ENCODE measurements around the gene CACNA1B.

The CACNA1B gene

GRCh38 chr9:137985637-137986071 is 108.1 kb downstream of the CACNA1B start:
- DNase-seq (ENCODE audit: low read depth in 2 of 2): no peak

GRCh38 chr9:137986268-137987099 is 108.9 kb downstream of the CACNA1B start:
- no peak for DNase-seq (ENCODE audit: low read depth in 2 of 2)

- no peak for DNase-seq (ENCODE audit: low read depth in 2 of 2)
Observed at GRCh38 chr9:137987244-137988030, 109.9 kb downstream of the CACNA1B start.

GRCh38 chr9:137988051-137988450 is 110.5 kb downstream of the CACNA1B start:
- DNase-seq (ENCODE audit: low read depth in 2 of 2): no peak

- DNase-seq (ENCODE audit: low read depth in 2 of 2): no peak
Observed at GRCh38 chr9:137988701-137989100, 111.1 kb downstream of the CACNA1B start.

- DNase-seq (ENCODE audit: low read depth in 2 of 2): no peak
Observed at GRCh38 chr9:137989156-137989555, 111.6 kb downstream of the CACNA1B start.

GRCh38 chr9:137989999-137990715 is 112.6 kb downstream of the CACNA1B start:
- DNase-seq (ENCODE audit: low read depth in 2 of 2): no peak

GRCh38 chr9:138003485-138004190 is 126.1 kb downstream of the CACNA1B start:
- DNase-seq (ENCODE audit: low read depth in 2 of 2): no peak

GRCh38 chr9:138006576-138007233 is 129.1 kb downstream of the CACNA1B start:
- no peak for DNase-seq (ENCODE audit: low read depth in 2 of 2)

GRCh38 chr9:138007566-138007917 is 130.0 kb downstream of the CACNA1B start:
- DNase-seq (ENCODE audit: low read depth in 2 of 2): no peak

- no peak for DNase-seq (ENCODE audit: low read depth in 2 of 2)
Observed at GRCh38 chr9:138007918-138008841, 130.6 kb downstream of the CACNA1B start.

GRCh38 chr9:138009016-138009802 is 131.6 kb downstream of the CACNA1B start:
- no peak for DNase-seq (ENCODE audit: low read depth in 2 of 2)

- DNase-seq (ENCODE audit: low read depth in 2 of 2): no peak
Observed at GRCh38 chr9:138009803-138010690, 132.5 kb downstream of the CACNA1B start.

GRCh38 chr9:138010861-138011260 is 133.3 kb downstream of the CACNA1B start:
- DNase-seq (ENCODE audit: low read depth in 2 of 2): no peak

GRCh38 chr9:138011951-138012500 is 134.4 kb downstream of the CACNA1B start:
- DNase-seq (ENCODE audit: low read depth in 2 of 2): no peak

- DNase-seq (ENCODE audit: low read depth in 2 of 2): no peak
Observed at GRCh38 chr9:138013273-138013672, 135.7 kb downstream of the CACNA1B start.

- DNase-seq (ENCODE audit: low read depth in 2 of 2): no peak
Observed at GRCh38 chr9:138013836-138014562, 136.4 kb downstream of the CACNA1B start.

All from stimulated activated CD4-positive, alpha-beta T cell treated with anti-CD3 and anti-CD28 coated beads, Interleukin-12 subunit alpha, Interleukin-12 subunit beta, amount 100 ng/mL, for 24 hours (primary cell).